GM19043 (cell line): ENCODE data around the gene SRMS.

Experiments
- ATAC-seq: cut with Tn5 transposase; IDR thresholded peaks from one replicate; pipeline ENCODE4 v1.9.1; 2021; ENCODE audit warnings: low read depth; ENCODE audit not compliant: unreplicated experiment

Gene SRMS

GRCh38 chr20:63547725-63548480 is at the start of gene SRMS:
SRMS (minus strand) TSS chr20:63547749; CDS start chr20:63547463, 286 bp downstream.
- ATAC-seq = no peak

GRCh38 chr20:63596423-63596822 is 48.9 kb upstream of the SRMS start:
- no peak for ATAC-seq

- no peak for ATAC-seq
These were observed 48.0 kb upstream of the SRMS start for GRCh38 chr20:63595416-63596127.

GRCh38 chr20:63594043-63594561 is 46.6 kb upstream of the SRMS start:
- ATAC-seq = no peak

- ATAC-seq = no peak
These were observed 45.1 kb upstream of the SRMS start for GRCh38 chr20:63592661-63593060.

- no peak for ATAC-seq
These were observed 44.3 kb upstream of the SRMS start for GRCh38 chr20:63591786-63592355.

- no peak for ATAC-seq
These were observed 43.6 kb upstream of the SRMS start for GRCh38 chr20:63591147-63591533.

GRCh38 chr20:63590218-63591146 is 42.9 kb upstream of the SRMS start:
- no peak for ATAC-seq

- ATAC-seq = no peak
These were observed 42.0 kb upstream of the SRMS start for GRCh38 chr20:63589261-63590217.

GRCh38 chr20:63588641-63589041 is 41.1 kb upstream of the SRMS start:
- ATAC-seq = no peak

- no peak for ATAC-seq
These were observed 40.4 kb upstream of the SRMS start for GRCh38 chr20:63587776-63588591.

- no peak for ATAC-seq
These were observed 39.7 kb upstream of the SRMS start for GRCh38 chr20:63587256-63587655.

GRCh38 chr20:63586797-63587196 is 39.2 kb upstream of the SRMS start:
- no peak for ATAC-seq

GRCh38 chr20:63585616-63586565 is 38.3 kb upstream of the SRMS start:
- ATAC-seq = no peak

GRCh38 chr20:63582382-63583063 is 35.0 kb upstream of the SRMS start:
- no peak for ATAC-seq

GRCh38 chr20:63580796-63581461 is 33.4 kb upstream of the SRMS start:
- ATAC-seq = no peak
